Transverse colon (tissue), 4 donors: ENCODE measurements around the gene CNTRL. TPM values are rescaled to one million over a fixed set of nuclear protein-coding genes. Genes with fewer than 3 reads are reported as not detected.

Source experiments
- DNase-seq: peaks from one replicate; pipeline ENCODE4 v3.0.0-alpha.2; 2019
- H3K27ac ChIP-seq, 4 donors: fragments of 200-600 bp; sonication (generic); 2 replicates each; pipeline ENCODE4 v1.5.1; 2016 to 2018; ENCODE audit warnings: inconsistent platforms in 4 of 4
- H3K27me3 ChIP-seq: fragments of 200-600 bp; sonication (generic); 2 replicates; pipeline ENCODE4 v1.5.1; 2017; ENCODE audit warnings: inconsistent platforms
- H3K36me3 ChIP-seq, 4 donors: fragments of 200-600 bp; sonication (generic); 2 replicates each; pipeline ENCODE4 v1.5.1; 2017 to 2019; ENCODE audit warnings: inconsistent platforms in 4 of 4
- H3K4me1 ChIP-seq, 4 donors: fragments of 200-600 bp; sonication (generic); 2 replicates each; pipeline ENCODE4 v1.5.1; 2017 to 2020; ENCODE audit warnings: inconsistent platforms in 4 of 4
- H3K4me3 ChIP-seq, 4 donors: fragments of 200-600 bp; sonication (generic); 1 replicate in 1 of 4; 2 replicates in 3 of 4; pipeline versions ENCODE4 v1.5.1 to v1.6.1; 2017 to 2019; ENCODE audit warnings: inconsistent platforms in 4 of 4
- H3K9me3 ChIP-seq, 2 donors: fragments of 200-600 bp; sonication (generic); 2 replicates each; pipeline ENCODE4 v1.5.1; 2017 to 2019; ENCODE audit warnings: inconsistent platforms in 2 of 2
- EP300 ChIP-seq: sonication (generic); formaldehyde crosslinking; IDR thresholded peaks from one replicate; pipeline ENCODE4 v1.6.1; 2017; ENCODE audit warnings: antibody characterized with exemption, low read depth
- POLR2A ChIP-seq: fragments of 450-650 bp; IDR thresholded peaks from one replicate; pipeline ENCODE4 v1.6.1; 2016; ENCODE audit warnings: antibody characterized with exemption, mild to moderate bottlenecking, moderate library complexity
- POLR2AphosphoS5 ChIP-seq, 3 donors: sonication (generic); formaldehyde crosslinking; IDR thresholded peaks; one replicate each; pipeline ENCODE4 v1.6.1; 2016; ENCODE audit warnings: antibody characterized with exemption in 3 of 3
- WGBS, 2 donors: methylation state at CpG; one replicate each; pipeline ENCODE4 v1.1.5; 2018; ENCODE audit warnings: low coverage in 1 of 2; 5-methylcytosine and 5-hydroxymethylcytosine counted together
- in situ Hi-C, 4 donors: fragments of 200-750 bp; cut with MboI; loops; one replicate each; pipeline versions ENCODE4 v1.15.0 to v1.15.1; 2017; ENCODE audit warnings: low sequenced_read_pairs in 3 of 4, low pct_ligation_motif_present in 1 of 4, low pct_unique_long_range_greater_than_20kb in 1 of 4
- intact Hi-C: fragments of 100-400 bp; cut with DNase I; formaldehyde crosslinking; loops from one replicate; pipeline ENCODE4 v1.15.1; 2023; ENCODE audit warnings: low total_unique reads
- total RNA-seq, 4 donors: library from RNA; depleted of rRNA; stranded (reverse); fragments of >200 nt; gene quantifications; one replicate each; pipeline ENCODE4 v1.1.0, GENCODE V29; 2016
- TF ChIP-seq, protein P1 (sequence below), 5 experiments: fragments of 200-600 bp in 3 of 5; fragments of 450-650 bp in 2 of 5; sonication (generic) in 3 of 5; IDR thresholded peaks; 1 replicate in 2 of 5; 2 replicates in 3 of 5; pipeline ENCODE4 v1.5.1; 2016 to 2017; ENCODE audit warnings: antibody characterized with exemption in 5 of 5, inconsistent platforms in 3 of 5, mild to moderate bottlenecking in 2 of 5, moderate library complexity in 1 of 5

CNTRL gene
- total RNA-seq, 4 donors from 2014 or later = 6.0 to 21.3 (median 11.2) TPM

DNA sequence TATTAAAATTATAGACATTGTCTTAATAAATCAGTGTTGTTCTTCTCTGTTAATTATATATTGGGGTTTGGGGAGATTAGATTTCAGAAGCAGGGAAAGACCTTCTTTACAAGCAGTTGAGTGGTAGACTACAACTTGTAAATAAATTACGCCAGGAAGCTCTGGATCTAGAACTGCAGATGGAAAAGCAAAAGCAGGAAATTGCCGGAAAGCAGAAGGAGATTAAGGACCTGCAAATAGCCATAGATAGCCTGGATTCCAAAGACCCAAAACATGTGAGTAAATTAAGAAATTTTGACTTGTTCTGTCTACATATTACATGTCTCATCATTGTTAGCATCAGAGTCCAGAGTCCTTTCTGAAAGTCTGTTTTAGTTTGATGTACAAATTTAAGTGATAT is 43.5 kb downstream of the CNTRL start:
- no peak for DNase-seq
- Histone ChIP-seq H3K27me3 (no peaks in the 10 kb centered on the region), H3K4me1 (peaks cover 7 to 20% (median 12%) of the 10 kb centered on the region in 4 donors), H3K4me3 (no peak overlapping the region), H3K9me3 (no peaks in the 10 kb centered on the region), H3K36me3 (no peaks in the 10 kb centered on the region), H3K27ac (no peak overlapping the region)
- TF ChIP-seq POLR2A = no peak
- no peak for TF ChIP-seq EP300
- TF ChIP-seq, protein P1, sequence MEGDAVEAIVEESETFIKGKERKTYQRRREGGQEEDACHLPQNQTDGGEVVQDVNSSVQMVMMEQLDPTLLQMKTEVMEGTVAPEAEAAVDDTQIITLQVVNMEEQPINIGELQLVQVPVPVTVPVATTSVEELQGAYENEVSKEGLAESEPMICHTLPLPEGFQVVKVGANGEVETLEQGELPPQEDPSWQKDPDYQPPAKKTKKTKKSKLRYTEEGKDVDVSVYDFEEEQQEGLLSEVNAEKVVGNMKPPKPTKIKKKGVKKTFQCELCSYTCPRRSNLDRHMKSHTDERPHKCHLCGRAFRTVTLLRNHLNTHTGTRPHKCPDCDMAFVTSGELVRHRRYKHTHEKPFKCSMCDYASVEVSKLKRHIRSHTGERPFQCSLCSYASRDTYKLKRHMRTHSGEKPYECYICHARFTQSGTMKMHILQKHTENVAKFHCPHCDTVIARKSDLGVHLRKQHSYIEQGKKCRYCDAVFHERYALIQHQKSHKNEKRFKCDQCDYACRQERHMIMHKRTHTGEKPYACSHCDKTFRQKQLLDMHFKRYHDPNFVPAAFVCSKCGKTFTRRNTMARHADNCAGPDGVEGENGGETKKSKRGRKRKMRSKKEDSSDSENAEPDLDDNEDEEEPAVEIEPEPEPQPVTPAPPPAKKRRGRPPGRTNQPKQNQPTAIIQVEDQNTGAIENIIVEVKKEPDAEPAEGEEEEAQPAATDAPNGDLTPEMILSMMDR (IDR thresholded peaks at IDR 0.05) = no peak
- TF ChIP-seq POLR2AphosphoS5 (IDR thresholded peaks at IDR 0.05) = no peak
- in situ Hi-C loops (no loop called here), intact Hi-C loops (no loop called here)
- 86 to 95% methylated on average over 2 of the region's 2 CpGs for WGBS, 2 donors

DNA sequence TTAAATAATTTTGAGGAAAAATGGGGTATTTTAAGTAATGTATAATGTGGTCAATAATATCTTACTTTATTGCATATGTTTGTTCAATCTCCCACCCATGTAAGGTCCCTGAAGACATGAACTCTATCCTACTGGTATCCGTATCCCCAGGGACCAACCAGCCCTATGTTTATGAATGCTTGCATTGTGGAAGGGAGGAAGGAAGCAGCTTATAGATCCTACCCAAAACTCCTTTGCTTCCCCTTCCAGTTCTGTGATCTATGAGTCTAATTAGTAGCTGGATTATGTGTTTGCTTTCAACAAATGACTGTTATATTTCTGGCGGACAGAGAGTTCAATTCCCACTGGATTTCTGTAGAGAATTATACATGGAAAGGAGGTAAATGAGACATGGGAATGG is 45.6 kb downstream of the CNTRL start:
- in situ Hi-C loops (no loop called here), intact Hi-C loops (no loop called here)
- Histone ChIP-seq H3K4me1 (peaks cover 7 to 20% (median 12%) of the 10 kb centered on the region in 4 donors), H3K27me3 (no peaks in the 10 kb centered on the region), H3K36me3 (no peaks in the 10 kb centered on the region), H3K4me3 (no peak overlapping the region), H3K27ac (no peak overlapping the region), H3K9me3 (no peaks in the 10 kb centered on the region)
- TF ChIP-seq EP300 (no peak), POLR2AphosphoS5 (IDR thresholded peaks at IDR 0.05) (no peak)
- no peak for DNase-seq
- WGBS, 2 donors = 91 to 100% methylated on average over 2 of the region's 2 CpGs

DNA sequence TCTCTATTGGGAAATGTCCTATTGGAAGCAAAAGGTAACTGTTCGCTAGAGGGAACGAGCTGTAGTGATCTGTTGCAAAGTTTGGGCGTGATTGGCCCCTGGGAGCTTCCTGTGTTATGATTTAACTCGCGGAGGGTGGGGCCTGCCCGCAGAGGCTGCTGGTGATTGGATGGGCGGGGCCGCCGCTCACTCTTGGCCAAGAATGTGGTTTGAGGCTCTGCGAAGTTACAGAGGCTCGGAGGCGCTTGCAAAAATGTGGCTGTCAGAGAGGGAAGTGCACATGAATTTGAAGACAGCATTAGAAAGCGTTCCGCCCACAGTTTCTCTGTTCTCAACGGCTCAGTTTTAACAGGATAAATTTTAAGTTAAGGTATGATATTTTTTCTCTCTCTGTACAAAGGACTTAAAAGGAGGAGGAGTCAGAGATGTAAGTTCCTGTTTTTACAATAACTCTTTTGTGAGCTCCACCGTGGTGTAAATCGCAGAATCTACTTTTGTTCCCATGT is 46.9 kb downstream of the CNTRL start:
- in situ Hi-C loops (no loop called here), intact Hi-C loops (no loop called here)
- peak overlapping the region; percentile 71 to 79 (median 76) for H3K27ac ChIP-seq
- peaks cover 7 to 20% (median 12%) of the 10 kb centered on the region in 4 donors for H3K4me1 ChIP-seq
- H3K36me3 ChIP-seq = no peaks in the 10 kb centered on the region
- peak overlapping the region; percentile 5 to 54 (median 34) for H3K4me3 ChIP-seq
- peak; percentile 60 to 79 (median 77) for TF ChIP-seq POLR2AphosphoS5 (IDR thresholded peaks at IDR 0.05)
- TF ChIP-seq EP300 = no peak
- peak; percentile 33 for TF ChIP-seq POLR2A
- TF ChIP-seq, protein P1 (IDR thresholded peaks at IDR 0.05) = peak; percentile 32 to 54 (median 36)
- peak; percentile 97 for DNase-seq
- H3K9me3 ChIP-seq = no peaks in the 10 kb centered on the region
- WGBS, 2 donors = 1% methylated on average over 7 to 17 of the region's 17 CpGs
- no peaks in the 10 kb centered on the region for H3K27me3 ChIP-seq

DNA sequence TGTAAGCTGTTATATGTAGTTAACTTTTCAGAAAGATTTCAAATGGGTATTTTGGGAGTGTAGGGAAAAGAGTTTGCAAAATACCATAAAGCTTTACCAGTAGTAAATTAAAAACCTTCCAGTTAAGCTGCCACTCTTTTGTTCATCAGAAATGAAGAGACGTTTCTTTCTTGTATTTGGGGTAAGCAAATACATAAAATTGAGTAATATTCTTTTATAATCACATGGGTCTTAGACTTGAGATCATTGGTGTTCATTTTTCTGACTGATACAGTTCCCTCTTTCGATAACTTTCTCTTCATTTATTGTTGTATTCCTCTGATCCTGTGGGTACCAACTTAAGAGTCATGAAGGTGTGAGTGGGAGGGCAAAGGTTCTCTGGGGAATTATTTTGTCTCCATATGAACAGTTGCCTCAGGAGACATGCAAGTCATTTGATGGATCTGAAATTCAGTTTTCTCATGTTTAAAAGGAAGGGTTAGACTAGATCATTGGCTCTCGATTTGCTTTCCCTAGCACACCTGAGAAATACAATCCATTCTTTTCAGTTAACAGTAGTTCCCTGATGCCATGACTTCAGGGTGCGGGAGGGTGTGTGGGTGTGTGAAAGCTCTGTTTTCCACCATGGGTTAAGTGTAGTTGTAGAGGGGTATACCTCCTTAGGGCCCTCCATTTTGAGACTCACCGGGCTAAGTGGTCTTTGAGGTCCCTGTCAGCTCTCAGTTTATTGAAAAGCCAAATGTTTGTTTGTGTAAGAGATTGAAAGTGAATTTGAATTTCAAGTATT is 47.7 kb downstream of the CNTRL start:
- in situ Hi-C loops = no loop called here
- Histone ChIP-seq H3K27me3 (no peaks in the 10 kb centered on the region), H3K36me3 (no peaks in the 10 kb centered on the region), H3K9me3 (no peaks in the 10 kb centered on the region), H3K4me3 (peak overlapping the region; percentile 5 to 54 (median 34)), H3K27ac (peak overlapping the region; percentile 69 to 79 (median 74)), H3K4me1 (peaks cover 7 to 20% (median 12%) of the 10 kb centered on the region in 4 donors)
- TF ChIP-seq, protein P1 (IDR thresholded peaks at IDR 0.05) = no peak
- TF ChIP-seq POLR2A (no peak), POLR2AphosphoS5 (IDR thresholded peaks at IDR 0.05) (no peak), EP300 (no peak)
- intact Hi-C loops = no loop called here
- DNase-seq = no peak
- 24 to 41% methylated on average over 4 to 5 of the region's 5 CpGs for WGBS, 2 donors
